A549 (cell line): ENCODE results near the gene TCP10L.

Experiments
- CEBPB ChIP-seq, 2 experiments: fragments of >200 bp in 1 of 2; sonication (Bioruptor Twin) in 1 of 2; formaldehyde crosslinking in 1 of 2; IDR thresholded peaks; 2 replicates each; pipeline ENCODE4 v1.6.1; 2012 to 2016
- EP300 ChIP-seq, 2 experiments: fragments of >200 bp; sonication (Bioruptor Twin); formaldehyde crosslinking; IDR thresholded peaks; 2 replicates in 1 of 2; 3 replicates in 1 of 2; pipeline ENCODE4 v1.6.1; 2016 to 2017
- JUN ChIP-seq, 2 experiments: fragments of >200 bp; sonication (Bioruptor Twin); formaldehyde crosslinking; IDR thresholded peaks; 2 replicates in 1 of 2; 3 replicates in 1 of 2; pipeline ENCODE4 v1.6.1; 2016 to 2017
- KDM1A ChIP-seq: fragments of 200-600 bp; sonication (generic); IDR thresholded peaks from 2 replicates; pipeline ENCODE4 v1.6.1; 2016; ENCODE audit warnings: low read depth, mild to moderate bottlenecking
- ZC3H11A ChIP-seq: fragments of 450-650 bp; IDR thresholded peaks from 2 replicates; pipeline ENCODE4 v1.6.1; 2014; ENCODE audit warnings: antibody characterized with exemption, mild to moderate bottlenecking
- TF ChIP-seq, protein P1 (sequence below): fragments of >200 bp; sonication (Bioruptor Twin); formaldehyde crosslinking; IDR thresholded peaks from 3 replicates; pipeline ENCODE4 v1.5.1; 2016
- TF ChIP-seq, protein P2 (sequence below): IDR thresholded peaks from 2 replicates; pipeline ENCODE4 v1.6.1; 2012

DNA sequence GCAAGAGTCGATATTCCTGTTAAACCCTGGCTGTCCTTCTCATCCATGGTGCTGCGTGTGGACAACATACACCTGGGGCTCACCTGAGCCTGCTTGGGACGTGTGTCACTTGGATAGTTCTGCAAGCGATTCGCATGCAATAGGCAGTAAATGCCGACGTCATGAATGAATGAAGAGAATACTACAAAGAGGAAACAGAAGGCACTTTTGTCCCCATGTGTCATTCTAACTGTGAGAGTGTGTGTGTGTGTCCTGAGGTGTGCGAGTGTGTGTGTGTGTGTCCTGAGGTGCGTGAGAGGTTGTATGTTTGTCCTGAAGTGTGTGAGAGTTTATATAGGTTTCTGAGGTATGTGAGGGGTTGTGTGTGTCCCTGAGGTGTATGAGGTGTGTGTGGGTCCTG, 647 bp upstream of the TCP10L start:
- TF ChIP-seq, protein P1, sequence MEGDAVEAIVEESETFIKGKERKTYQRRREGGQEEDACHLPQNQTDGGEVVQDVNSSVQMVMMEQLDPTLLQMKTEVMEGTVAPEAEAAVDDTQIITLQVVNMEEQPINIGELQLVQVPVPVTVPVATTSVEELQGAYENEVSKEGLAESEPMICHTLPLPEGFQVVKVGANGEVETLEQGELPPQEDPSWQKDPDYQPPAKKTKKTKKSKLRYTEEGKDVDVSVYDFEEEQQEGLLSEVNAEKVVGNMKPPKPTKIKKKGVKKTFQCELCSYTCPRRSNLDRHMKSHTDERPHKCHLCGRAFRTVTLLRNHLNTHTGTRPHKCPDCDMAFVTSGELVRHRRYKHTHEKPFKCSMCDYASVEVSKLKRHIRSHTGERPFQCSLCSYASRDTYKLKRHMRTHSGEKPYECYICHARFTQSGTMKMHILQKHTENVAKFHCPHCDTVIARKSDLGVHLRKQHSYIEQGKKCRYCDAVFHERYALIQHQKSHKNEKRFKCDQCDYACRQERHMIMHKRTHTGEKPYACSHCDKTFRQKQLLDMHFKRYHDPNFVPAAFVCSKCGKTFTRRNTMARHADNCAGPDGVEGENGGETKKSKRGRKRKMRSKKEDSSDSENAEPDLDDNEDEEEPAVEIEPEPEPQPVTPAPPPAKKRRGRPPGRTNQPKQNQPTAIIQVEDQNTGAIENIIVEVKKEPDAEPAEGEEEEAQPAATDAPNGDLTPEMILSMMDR, result no peak
- TF ChIP-seq ZC3H11A, result no peak
- TF ChIP-seq EP300 (IDR thresholded peaks at IDR 0.05), result no peak
- TF ChIP-seq JUN (IDR thresholded peaks at IDR 0.05), result no peak
- no peak for TF ChIP-seq CEBPB (IDR thresholded peaks at IDR 0.05)
- TF ChIP-seq KDM1A, result no peak
- TF ChIP-seq, protein P2, sequence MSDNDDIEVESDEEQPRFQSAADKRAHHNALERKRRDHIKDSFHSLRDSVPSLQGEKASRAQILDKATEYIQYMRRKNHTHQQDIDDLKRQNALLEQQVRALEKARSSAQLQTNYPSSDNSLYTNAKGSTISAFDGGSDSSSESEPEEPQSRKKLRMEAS, result no peak
